Ecto neural progenitor cell (in vitro differentiated cells): ENCODE data around the gene MMD.

Experiments used
- DNase-seq: peaks from one replicate; pipeline ENCODE4 v3.0.0-alpha.2; 2018; ENCODE audit warnings: low spot score

Gene MMD

GRCh38 chr17:55347341-55347740 is 74.3 kb downstream of the MMD start:
- DNase-seq = peak; percentile 17

DNA sequence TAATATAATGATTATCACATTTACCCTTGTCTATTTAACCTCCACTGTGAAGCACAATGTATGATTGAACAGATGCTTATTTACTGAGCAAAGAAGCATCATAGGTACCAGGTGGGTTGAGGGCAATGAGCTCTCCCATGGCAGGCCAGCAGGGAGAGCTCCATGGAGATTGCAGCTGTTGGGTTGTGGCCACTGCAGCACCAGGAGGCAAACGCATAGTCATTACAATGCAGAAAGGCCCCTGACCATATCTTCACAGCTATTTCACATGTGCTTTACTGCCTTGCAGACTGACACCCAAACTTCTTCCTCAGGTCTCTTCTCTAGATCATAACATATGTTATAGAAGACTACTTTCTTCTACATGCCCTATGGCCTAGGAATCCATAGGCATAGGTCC is 75.0 kb downstream of the MMD start:
- peak; percentile 24 for DNase-seq

- DNase-seq = no peak
Observed at GRCh38 chr17:55345132-55345531, 76.5 kb downstream of the MMD start.

DNA sequence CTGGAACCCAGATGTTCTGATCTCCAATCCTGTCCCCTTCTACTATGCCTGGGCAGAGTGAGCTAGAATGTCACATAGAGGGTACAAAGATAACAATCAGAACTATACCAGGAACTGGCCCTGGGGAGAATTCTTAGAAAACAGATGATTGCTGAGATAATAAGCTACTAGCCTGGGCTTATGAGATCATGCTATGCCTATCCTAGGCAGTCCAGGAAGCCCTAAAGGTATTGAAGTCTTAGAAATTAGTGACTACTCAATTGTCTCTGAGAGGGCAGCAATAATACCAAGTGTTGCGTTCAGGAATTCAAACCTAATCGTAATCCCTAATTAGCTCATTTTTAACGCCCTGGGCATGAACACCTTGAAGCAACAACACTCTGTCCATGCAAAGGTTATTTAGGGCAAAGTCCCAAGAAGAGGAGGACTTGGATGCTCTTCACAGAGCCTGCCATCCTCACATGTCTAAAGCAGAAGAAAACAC is 77.1 kb downstream of the MMD start:
- DNase-seq = no peak

DNA sequence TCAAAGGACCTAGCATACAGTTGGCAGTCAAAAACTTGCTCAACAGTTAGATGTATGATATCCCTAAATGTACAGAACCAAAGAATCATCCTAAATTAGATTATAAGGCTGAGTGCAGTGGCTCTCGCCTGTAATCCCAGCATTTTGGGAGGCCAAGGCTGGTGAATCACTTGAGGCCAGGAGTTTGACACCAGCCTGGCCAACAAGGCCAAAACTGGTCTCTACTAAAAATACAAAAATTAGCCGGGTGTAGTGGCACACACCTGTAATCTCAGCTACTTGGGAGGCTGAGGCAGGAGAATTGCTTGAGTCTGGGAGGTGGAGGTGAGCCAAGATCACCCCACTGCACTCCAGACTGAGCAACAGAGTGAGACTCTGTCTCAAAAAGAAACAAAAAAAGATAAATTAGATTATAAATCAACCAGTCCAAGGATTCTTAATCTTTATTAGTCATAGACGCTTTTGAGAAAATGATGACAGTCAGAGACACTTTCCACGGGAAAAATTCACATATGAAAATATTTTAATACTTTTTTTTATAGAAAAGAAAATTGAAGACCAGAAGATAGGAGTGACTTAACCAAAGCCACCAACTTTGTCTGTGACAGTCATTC is 77.6 kb downstream of the MMD start:
- no peak for DNase-seq

DNA sequence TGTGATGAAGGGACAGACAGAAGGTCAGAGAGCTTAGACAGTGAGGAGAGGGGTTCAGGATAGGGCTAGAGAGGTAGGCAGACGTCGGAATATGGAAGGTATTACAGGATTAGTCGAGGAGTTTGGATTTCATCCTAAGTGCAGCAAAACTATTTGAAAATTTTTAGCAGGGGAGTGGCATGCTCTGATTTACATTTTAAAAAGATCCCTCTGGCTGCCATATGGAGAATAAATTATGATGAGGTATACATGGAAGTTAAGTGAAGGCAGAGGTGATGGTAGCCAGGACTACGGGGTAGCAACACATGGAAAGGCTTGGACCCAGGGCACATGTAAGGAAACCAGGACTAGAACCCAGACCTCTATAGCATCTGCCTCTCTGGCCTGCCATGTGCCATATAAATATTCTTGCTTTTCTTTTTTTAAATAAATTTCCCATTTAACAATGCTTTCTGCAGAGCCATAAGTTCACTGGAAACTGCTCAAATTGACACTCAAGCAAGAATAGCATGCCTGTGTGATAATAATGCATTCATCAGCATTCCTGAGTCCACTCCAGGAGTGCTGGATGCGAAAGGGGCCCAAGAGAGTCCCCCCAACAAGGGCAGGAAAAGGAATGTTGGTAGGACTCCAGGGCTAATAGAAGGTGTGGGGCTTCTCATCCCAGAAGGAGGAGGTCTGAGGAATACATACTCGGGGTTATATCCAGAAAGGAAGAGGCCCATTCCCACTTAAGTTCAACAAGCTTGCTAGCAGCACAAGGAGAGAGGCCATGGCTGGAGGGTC is 78.6 kb downstream of the MMD start:
- no peak for DNase-seq
